ENCODE measurements around the gene NME3. TPM values are rescaled to one million over a fixed set of nuclear protein-coding genes. Genes with fewer than 3 reads are reported as not detected.

NME3 gene
- total and polyA plus RNA-seq, 3 experiments from 2014 or later: 33.5 to 71.4 (median 36.5) TPM

GRCh38 chr16:1768061-1768766, 3.1 kb downstream of the NME3 start:
- H3K4me3 ChIP-seq (ENCODE audit: low read length): no peak overlapping the region
- Mint-ChIP-seq H3K4me3 (no peak overlapping the region), H3K27ac (peak overlapping the region in 3 of 8 donors; percentile 9 to 38 (median 32)), H3K4me1 (peaks cover 8 to 17% (median 11%) of the 10 kb centered on the region in 3 donors), H3K36me3 (peaks cover 0 to 48% (median 0%) of the 10 kb centered on the region in 3 donors), H3K27me3 (no peaks in the 10 kb centered on the region), H3K9me3 (no peaks in the 10 kb centered on the region)
- no peak overlapping the region for H3K27ac ChIP-seq (ENCODE audit: low read depth, low read length)
- peaks cover 6% of the 10 kb centered on the region for H3K4me1 ChIP-seq (ENCODE audit: insufficient read depth, low read length)
- DNase-seq: no peak
- no peaks in the 10 kb centered on the region for H3K27me3 ChIP-seq (ENCODE audit: insufficient read depth, low read length, poor library complexity, severe bottlenecking)
- no peaks in the 10 kb centered on the region for H3K9me3 ChIP-seq (ENCODE audit: low read length)
- POLR2A ChIA-PET: interaction anchor here (0.6 kb wide), 1 partner anchor 130 kb away, joined by 4 read pairs; no protein-coding TSS in a partner anchor
- CTCF ChIA-PET: interaction anchor here (1.8 kb wide), 1 partner anchor 62 kb away, joined by 4 read pairs; the partner anchor contains the start of gene MAPK8IP3
- peaks cover 7% of the 10 kb centered on the region for H3K36me3 ChIP-seq (ENCODE audit: insufficient read depth, low read length)

DNA sequence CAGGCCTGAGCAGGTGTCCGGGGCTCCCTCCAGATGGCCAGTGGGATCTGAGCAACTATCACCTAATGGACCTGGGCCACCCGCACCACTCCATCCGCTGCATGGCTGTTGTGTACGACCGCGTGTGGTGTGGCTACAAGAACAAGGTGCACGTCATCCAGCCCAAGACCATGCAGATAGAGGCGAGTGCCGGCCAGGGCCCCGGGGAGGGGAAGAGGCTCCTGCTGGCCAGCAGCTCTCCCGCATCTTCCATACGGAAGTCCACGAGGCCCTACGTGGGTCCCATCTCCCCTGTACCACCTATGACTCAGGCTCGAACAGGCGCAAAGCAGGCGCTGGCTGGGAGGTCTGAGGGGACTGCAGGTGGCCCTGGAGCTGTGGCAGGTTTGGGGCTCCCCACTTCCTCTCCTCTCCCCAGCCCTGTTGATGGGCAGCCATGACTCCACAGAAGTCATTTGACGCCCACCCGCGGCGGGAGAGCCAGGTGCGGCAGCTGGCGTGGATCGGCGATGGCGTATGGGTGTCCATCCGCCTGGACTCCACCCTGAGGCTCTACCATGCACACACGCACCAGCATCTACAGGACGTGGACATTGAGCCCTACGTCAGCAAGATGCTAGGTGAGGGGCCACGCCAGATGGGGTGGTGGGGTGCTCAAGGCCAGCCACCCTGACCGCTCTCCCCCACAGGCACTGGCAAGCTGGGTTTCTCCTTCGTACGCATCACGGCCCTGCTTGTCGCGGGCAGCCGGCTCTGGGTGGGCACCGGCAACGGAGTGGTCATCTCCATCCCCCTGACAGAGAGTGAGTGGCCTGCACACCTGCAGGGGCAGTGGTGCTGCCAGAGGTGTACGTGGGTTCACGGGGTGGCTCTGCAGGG, 4.0 kb downstream of the NME3 start:
- Histone ChIP-seq H3K27ac (ENCODE audit: low read depth, low read length) (no peak overlapping the region), H3K9me3 (ENCODE audit: low read length) (no peaks in the 10 kb centered on the region), H3K27me3 (ENCODE audit: insufficient read depth, low read length, poor library complexity, severe bottlenecking) (no peaks in the 10 kb centered on the region), H3K4me3 (ENCODE audit: low read length) (no peak overlapping the region), H3K36me3 (ENCODE audit: insufficient read depth, low read length) (peaks cover 7% of the 10 kb centered on the region), H3K4me1 (ENCODE audit: insufficient read depth, low read length) (peaks cover 6% of the 10 kb centered on the region)
- Mint-ChIP-seq H3K4me1 (peaks cover 7 to 16% (median 10%) of the 10 kb centered on the region in 3 donors), H3K27me3 (no peaks in the 10 kb centered on the region), H3K9me3 (no peaks in the 10 kb centered on the region), H3K4me3 (no peak overlapping the region), H3K36me3 (peaks cover 0 to 51% (median 0%) of the 10 kb centered on the region in 3 donors), H3K27ac (peak overlapping the region in 1 of 8 donors; percentile 50)
- CTCF ChIA-PET: no interaction called here
- no peak for DNase-seq
- POLR2A ChIA-PET: no interaction called here

DNA sequence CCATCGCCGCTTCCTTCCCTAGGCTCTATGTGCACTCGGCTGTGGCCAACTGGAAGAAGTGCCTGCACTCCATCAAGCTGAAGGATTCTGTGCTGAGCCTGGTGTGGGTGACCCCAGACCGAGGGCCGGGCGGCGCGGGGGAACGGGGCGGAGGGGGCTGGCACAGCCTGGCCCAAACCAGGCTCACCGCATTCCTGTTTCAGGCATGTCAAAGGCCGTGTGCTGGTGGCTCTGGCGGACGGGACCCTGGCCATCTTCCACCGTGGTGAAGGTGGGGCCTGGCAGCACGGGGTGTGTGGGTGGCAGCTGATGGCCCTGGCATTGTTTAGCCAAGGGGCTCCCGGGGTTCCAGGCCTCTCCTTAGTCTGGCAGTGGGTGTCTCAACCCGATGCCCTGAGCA, 4.6 kb downstream of the NME3 start:
- H3K36me3 ChIP-seq (ENCODE audit: insufficient read depth, low read length): peaks cover 7% of the 10 kb centered on the region
- no peak for DNase-seq
- H3K9me3 Mint-ChIP-seq: no peaks in the 10 kb centered on the region
- H3K36me3 Mint-ChIP-seq: peaks cover 0 to 49% (median 0%) of the 10 kb centered on the region in 3 donors
- H3K4me1 ChIP-seq (ENCODE audit: insufficient read depth, low read length): peaks cover under 1% of the 10 kb centered on the region
- peaks cover under 1 to 9% (median 3%) of the 10 kb centered on the region in 3 donors for H3K4me1 Mint-ChIP-seq
- no peaks in the 10 kb centered on the region for H3K27me3 Mint-ChIP-seq
- H3K27ac Mint-ChIP-seq: no peak overlapping the region
- POLR2A ChIA-PET: no interaction called here
- no peak overlapping the region for H3K27ac ChIP-seq (ENCODE audit: low read depth, low read length)
- CTCF ChIA-PET: no interaction called here
- no peaks in the 10 kb centered on the region for H3K27me3 ChIP-seq (ENCODE audit: insufficient read depth, low read length, poor library complexity, severe bottlenecking)
- no peaks in the 10 kb centered on the region for H3K9me3 ChIP-seq (ENCODE audit: low read length)
- H3K4me3 Mint-ChIP-seq: no peak overlapping the region
- no peak overlapping the region for H3K4me3 ChIP-seq (ENCODE audit: low read length)

DNA sequence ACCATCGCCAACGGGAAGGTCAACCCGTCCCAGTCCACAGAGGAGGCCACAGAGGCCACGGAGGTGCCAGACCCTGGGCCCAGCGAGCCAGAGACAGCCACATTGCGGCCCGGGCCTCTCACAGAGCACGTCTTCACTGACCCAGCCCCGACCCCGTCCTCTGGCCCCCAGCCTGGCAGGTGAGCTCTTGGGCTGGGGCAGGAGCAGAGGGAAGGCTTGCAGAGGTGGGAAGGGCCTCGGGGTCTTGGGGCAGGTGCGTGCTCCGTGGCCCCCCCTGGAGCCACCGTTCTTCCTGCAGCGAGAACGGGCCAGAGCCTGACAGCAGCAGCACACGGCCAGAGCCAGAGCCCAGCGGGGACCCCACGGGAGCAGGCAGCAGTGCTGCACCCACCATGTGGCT, 5.1 kb downstream of the NME3 start:
- Histone ChIP-seq H3K4me3 (ENCODE audit: low read length) (no peak overlapping the region), H3K27me3 (ENCODE audit: insufficient read depth, low read length, poor library complexity, severe bottlenecking) (no peaks in the 10 kb centered on the region), H3K4me1 (ENCODE audit: insufficient read depth, low read length) (no peaks in the 10 kb centered on the region), H3K9me3 (ENCODE audit: low read length) (no peaks in the 10 kb centered on the region), H3K36me3 (ENCODE audit: insufficient read depth, low read length) (peaks cover 7% of the 10 kb centered on the region), H3K27ac (ENCODE audit: low read depth, low read length) (no peak overlapping the region)
- Mint-ChIP-seq H3K36me3 (peaks cover 0 to 52% (median 0%) of the 10 kb centered on the region in 3 donors), H3K27me3 (no peaks in the 10 kb centered on the region), H3K9me3 (no peaks in the 10 kb centered on the region), H3K4me1 (peaks cover 0 to 9% (median 3%) of the 10 kb centered on the region in 3 donors), H3K27ac (peak overlapping the region in 1 of 8 donors; percentile 87), H3K4me3 (no peak overlapping the region)
- no peak for DNase-seq
- CTCF ChIA-PET: no interaction called here
- POLR2A ChIA-PET: interaction anchor here (0.6 kb wide), 1 partner anchor 677 kb away, joined by 3 read pairs; no protein-coding TSS in a partner anchor

- H3K9me3 ChIP-seq (ENCODE audit: low read length): no peaks in the 10 kb centered on the region
- peaks cover 7% of the 10 kb centered on the region for H3K36me3 ChIP-seq (ENCODE audit: insufficient read depth, low read length)
- no peaks in the 10 kb centered on the region for H3K27me3 Mint-ChIP-seq
- no peak overlapping the region for H3K4me3 ChIP-seq (ENCODE audit: low read length)
- H3K36me3 Mint-ChIP-seq: peaks cover 0 to 56% (median 0%) of the 10 kb centered on the region in 3 donors
- CTCF ChIA-PET: no interaction called here
- no peaks in the 10 kb centered on the region for H3K9me3 Mint-ChIP-seq
- no peaks in the 10 kb centered on the region for H3K27me3 ChIP-seq (ENCODE audit: insufficient read depth, low read length, poor library complexity, severe bottlenecking)
- DNase-seq: no peak
- no peaks in the 10 kb centered on the region for H3K4me1 ChIP-seq (ENCODE audit: insufficient read depth, low read length)
- POLR2A ChIA-PET: interaction anchor here (0.6 kb wide), 1 partner anchor 678 kb away, joined by 3 read pairs; no protein-coding TSS in a partner anchor
- no peak overlapping the region for H3K4me3 Mint-ChIP-seq
- H3K4me1 Mint-ChIP-seq: peaks cover 0 to 9% (median 3%) of the 10 kb centered on the region in 3 donors
- H3K27ac ChIP-seq (ENCODE audit: low read depth, low read length): no peak overlapping the region
- peak overlapping the region in 1 of 8 donors; percentile 87 for H3K27ac Mint-ChIP-seq
These were observed 5.5 kb downstream of the NME3 start for GRCh38 chr16:1765826-1766225.

- CTCF ChIA-PET: interaction anchor here (1.2 kb wide), 2 partner anchors 18 to 59 kb away, joined by 4 to 5 read pairs; partner anchors contain the start of genes MAPK8IP3, NUBP2 and SPSB3
- Mint-ChIP-seq H3K9me3 (no peaks in the 10 kb centered on the region), H3K36me3 (peaks cover 0 to 62% (median 0%) of the 10 kb centered on the region in 3 donors), H3K27me3 (no peaks in the 10 kb centered on the region), H3K4me3 (no peak overlapping the region), H3K4me1 (peaks cover 0 to 3% (median 0%) of the 10 kb centered on the region in 3 donors), H3K27ac (no peak overlapping the region)
- H3K9me3 ChIP-seq (ENCODE audit: low read length): no peaks in the 10 kb centered on the region
- no peaks in the 10 kb centered on the region for H3K27me3 ChIP-seq (ENCODE audit: insufficient read depth, low read length, poor library complexity, severe bottlenecking)
- H3K4me3 ChIP-seq (ENCODE audit: low read length): no peak overlapping the region
- peaks cover 7% of the 10 kb centered on the region for H3K36me3 ChIP-seq (ENCODE audit: insufficient read depth, low read length)
- no peak for DNase-seq
- no peaks in the 10 kb centered on the region for H3K4me1 ChIP-seq (ENCODE audit: insufficient read depth, low read length)
- POLR2A ChIA-PET: no interaction called here
- H3K27ac ChIP-seq (ENCODE audit: low read depth, low read length): no peak overlapping the region
These were observed 6.4 kb downstream of the NME3 start for GRCh38 chr16:1764971-1765370.

DNA sequence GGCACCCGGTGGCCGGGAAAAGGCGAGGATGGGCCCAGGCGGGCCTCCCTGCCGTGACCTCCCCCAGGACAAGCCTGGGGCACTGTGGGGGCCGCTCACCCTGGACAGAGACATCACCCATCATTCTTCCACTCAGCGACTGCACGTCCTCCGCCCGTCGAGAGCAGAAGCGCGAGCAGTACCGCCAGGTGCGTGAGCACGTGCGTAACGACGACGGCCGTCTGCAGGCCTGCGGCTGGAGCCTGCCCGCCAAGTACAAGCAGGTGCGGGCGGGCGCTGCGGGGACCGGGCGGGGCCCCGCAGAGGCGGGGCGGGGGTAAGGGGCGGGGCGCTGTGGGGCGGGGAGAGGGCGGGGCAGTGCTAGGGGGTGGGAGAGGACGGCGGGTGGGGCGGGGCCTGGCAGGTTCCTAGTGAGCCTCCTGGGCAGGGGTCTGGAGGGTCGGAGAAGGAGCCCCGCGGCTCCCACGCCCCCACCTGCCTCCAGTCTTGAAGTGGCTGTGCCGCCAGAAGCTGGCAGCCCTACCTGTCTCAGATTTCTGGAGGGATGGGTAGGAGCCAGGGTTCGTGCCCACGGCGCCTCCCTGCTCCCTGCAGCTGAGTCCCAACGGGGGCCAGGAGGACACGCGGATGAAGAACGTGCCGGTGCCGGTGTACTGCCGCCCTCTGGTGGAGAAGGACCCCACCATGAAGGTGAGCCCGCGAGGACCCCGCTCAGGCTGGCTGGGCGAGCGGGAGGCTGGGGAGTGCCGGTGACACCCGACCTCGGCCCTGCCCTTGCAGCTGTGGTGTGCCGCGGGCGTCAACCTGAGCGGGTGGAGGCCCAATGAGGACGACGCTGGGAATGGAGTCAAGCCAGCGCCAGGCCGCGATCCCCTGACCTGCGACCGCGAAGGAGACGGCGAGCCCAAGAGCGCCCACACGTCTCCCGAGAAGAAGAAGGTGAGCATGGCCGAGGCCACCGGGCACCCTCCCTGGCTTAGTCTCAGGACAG, 7.5 kb downstream of the NME3 start:
- Mint-ChIP-seq H3K36me3 (peaks cover 0 to 66% (median 0%) of the 10 kb centered on the region in 3 donors), H3K4me1 (no peaks in the 10 kb centered on the region), H3K4me3 (no peak overlapping the region), H3K9me3 (no peaks in the 10 kb centered on the region), H3K27me3 (no peaks in the 10 kb centered on the region), H3K27ac (no peak overlapping the region)
- Histone ChIP-seq H3K9me3 (ENCODE audit: low read length) (no peaks in the 10 kb centered on the region), H3K27ac (ENCODE audit: low read depth, low read length) (no peak overlapping the region), H3K27me3 (ENCODE audit: insufficient read depth, low read length, poor library complexity, severe bottlenecking) (no peaks in the 10 kb centered on the region), H3K4me1 (ENCODE audit: insufficient read depth, low read length) (no peaks in the 10 kb centered on the region), H3K36me3 (ENCODE audit: insufficient read depth, low read length) (peaks cover 7% of the 10 kb centered on the region), H3K4me3 (ENCODE audit: low read length) (no peak overlapping the region)
- ChIA-PET POLR2A (no interaction called here), CTCF (interaction anchor here (1.2 kb wide), 2 partner anchors 19 to 58 kb away, joined by 4 to 5 read pairs; partner anchors contain the start of genes MAPK8IP3, NUBP2 and SPSB3)
- DNase-seq: no peak
